ENCODE measurements around the gene GIT2. TPM values are rescaled to one million over a fixed set of nuclear protein-coding genes. Genes with fewer than 3 reads are reported as not detected.

GIT2 gene
- total RNA-seq, 1 experiment from 2014 or later: 40.0 TPM

- ATAC-seq (no peak), DNase-seq (ENCODE audit: low read depth, low spot score) (no peak)
- intact Hi-C loops (cut with micrococcal nuclease; ENCODE audit: unreplicated experiment) (no loop called here), in situ Hi-C loops (cut with HindIII; ENCODE audit: low pct_unique_long_range_greater_than_20kb, low sequenced_read_pairs) (no loop called here)
- Histone ChIP-seq H3K9me3 (ENCODE audit: control insufficient read depth, insufficient read depth, low read depth, low read length) (no peaks in the 10 kb centered on the region), H3K4me3 (ENCODE audit: low read depth in 2 of 2, low read length in 2 of 2) (no peak overlapping the region), H3K36me3 (ENCODE audit: control insufficient read depth, insufficient read depth, low read length) (peaks cover 3% of the 10 kb centered on the region; the same call in 1 of the 2 replicates), H3K27me3 (ENCODE audit: control insufficient read depth, insufficient read depth, low read length) (no peaks in the 10 kb centered on the region), H3K4me1 (ENCODE audit: control insufficient read depth, insufficient read depth, low read length) (no peaks in the 10 kb centered on the region), H3K27ac (ENCODE audit: low read length) (no peak overlapping the region)
- no TSS peak for BruUV-seq (replicated peaks)
- POLR2A ChIA-PET: interaction anchor here (0.6 to 1.2 kb wide), 2 partner anchors 13 to 81 kb away, joined by 3 to 8 read pairs; no protein-coding TSS in a partner anchor
- CTCF ChIA-PET: no interaction called here
- TF ChIP-seq CTCF (IDR thresholded peaks at IDR 0.05) (no peak), REST (IDR thresholded peaks at IDR 0.05; ENCODE audit: insufficient read depth in 1 of 2, low read depth in 2 of 2, low read length in 1 of 2) (no peak)
Measured at GRCh38 chr12:109963330-109963729, 32.8 kb downstream of the GIT2 start.

- H3K4me1 ChIP-seq (ENCODE audit: control insufficient read depth, insufficient read depth, low read length): no peaks in the 10 kb centered on the region
- no peaks in the 10 kb centered on the region for H3K27me3 ChIP-seq (ENCODE audit: control insufficient read depth, insufficient read depth, low read length)
- in situ Hi-C loops (cut with HindIII; ENCODE audit: low pct_unique_long_range_greater_than_20kb, low sequenced_read_pairs): no loop called here
- H3K4me3 ChIP-seq (ENCODE audit: low read depth in 2 of 2, low read length in 2 of 2): no peak overlapping the region
- intact Hi-C loops (cut with micrococcal nuclease; ENCODE audit: unreplicated experiment): no loop called here
- ChIA-PET CTCF (no interaction called here), POLR2A (no interaction called here)
- H3K9me3 ChIP-seq (ENCODE audit: control insufficient read depth, insufficient read depth, low read depth, low read length): no peaks in the 10 kb centered on the region
- DNase-seq (ENCODE audit: low read depth, low spot score) (no peak), ATAC-seq (no peak)
- BruUV-seq (replicated peaks): no TSS peak
- H3K36me3 ChIP-seq (ENCODE audit: control insufficient read depth, insufficient read depth, low read length): 0 out of 2 replicates have a peak, but pooled peaks cover 2% of the 10 kb centered on the region
- no peak for TF ChIP-seq CTCF (IDR thresholded peaks at IDR 0.05)
- TF ChIP-seq REST (IDR thresholded peaks at IDR 0.05; ENCODE audit: insufficient read depth in 1 of 2, low read depth in 2 of 2, low read length in 1 of 2): no peak
- no peak overlapping the region for H3K27ac ChIP-seq (ENCODE audit: low read length)
Measured at GRCh38 chr12:109962398-109962797, 33.8 kb downstream of the GIT2 start.

Data from Panc1 (cell line).